Keratinocyte (primary cell): ENCODE measurements around the gene SCD. TPM values are rescaled to one million over a fixed set of nuclear protein-coding genes. Genes with fewer than 3 reads are reported as not detected.

ENCODE experiments used
- DNase-seq: peaks from one replicate; pipeline ENCODE4 v3.0.0-alpha.2; 2011; ENCODE audit warnings: low read depth, missing footprints, low spot score
- FAIRE-seq: peaks from 2 replicates; lab custom pipeline; 2011; peaks lifted over from hg19 to GRCh38; lab: Jason Lieb, UNC
- H2AFZ ChIP-seq: 2 replicates; pipeline ENCODE4 v1.6.0; 2012; ENCODE audit warnings: low read length, control low read depth, inconsistent platforms; ENCODE audit not compliant: control insufficient read depth
- H3K27ac ChIP-seq: 2 replicates; pipeline ENCODE4 v1.5.1; 2011; ENCODE audit warnings: low read length; ENCODE audit not compliant: control insufficient read depth, insufficient read depth
- H3K27me3 ChIP-seq: 3 replicates; pipeline ENCODE4 v1.6.0; 2011; ENCODE audit warnings: low read length; ENCODE audit not compliant: control insufficient read depth, insufficient read depth; ENCODE audit errors: extremely low read depth
- H3K36me3 ChIP-seq, 2 experiments: 2 replicates in 1 of 2; 3 replicates in 1 of 2; pipeline ENCODE4 v1.5.1; 2011; ENCODE audit warnings: low read length in 2 of 2, mild to moderate bottlenecking in 1 of 2; ENCODE audit not compliant: control insufficient read depth in 2 of 2, insufficient read depth in 2 of 2; ENCODE audit errors: extremely low read depth in 1 of 2
- H3K4me1 ChIP-seq: 3 replicates; pipeline ENCODE4 v1.5.1; 2011; ENCODE audit warnings: low read length; ENCODE audit not compliant: control insufficient read depth, insufficient read depth; ENCODE audit errors: extremely low read depth
- H3K4me2 ChIP-seq: 3 replicates; pipeline ENCODE4 v1.6.0; 2011; ENCODE audit warnings: low read depth, low read length; ENCODE audit not compliant: control insufficient read depth, insufficient read depth; ENCODE audit errors: extremely low read depth
- H3K4me3 ChIP-seq, 3 experiments: fragments of 200-600 bp in 1 of 3; sonication (generic) in 1 of 3; 2 replicates in 2 of 3; 3 replicates in 1 of 3; pipeline ENCODE4 v1.5.1; 2011 to 2016; ENCODE audit warnings: low read length in 3 of 3, mild to moderate bottlenecking in 3 of 3, control low read depth in 2 of 3, inconsistent platforms in 1 of 3, low read depth in 1 of 3, mixed read lengths in 1 of 3, mixed run types in 1 of 3, moderate library complexity in 1 of 3; ENCODE audit not compliant: control insufficient read depth in 2 of 3, insufficient read depth in 2 of 3; ENCODE audit errors: extremely low read depth in 1 of 3
- H3K79me2 ChIP-seq: 2 replicates; pipeline ENCODE4 v1.6.0; 2012; ENCODE audit warnings: low read length; ENCODE audit not compliant: control insufficient read depth, insufficient read depth
- H3K9ac ChIP-seq: 3 replicates; pipeline ENCODE4 v1.6.0; 2011; ENCODE audit warnings: low read length; ENCODE audit not compliant: control insufficient read depth, insufficient read depth; ENCODE audit errors: extremely low read depth
- H3K9me1 ChIP-seq: 3 replicates; pipeline ENCODE4 v1.6.0; 2011; ENCODE audit warnings: low read length; ENCODE audit not compliant: control insufficient read depth, insufficient read depth; ENCODE audit errors: extremely low read depth
- H3K9me3 ChIP-seq: 2 replicates; pipeline ENCODE4 v1.5.1; 2012; ENCODE audit warnings: low read depth, low read length; ENCODE audit not compliant: control insufficient read depth
- H4K20me1 ChIP-seq: 3 replicates; pipeline ENCODE4 v1.6.0; 2011; ENCODE audit warnings: low read length; ENCODE audit not compliant: control insufficient read depth, insufficient read depth; ENCODE audit errors: extremely low read depth
- CTCF ChIP-seq, 3 experiments: IDR thresholded peaks in 1 of 3; conservative IDR thresholded peaks in 1 of 3; optimal IDR thresholded peaks in 1 of 3; 2 replicates in 2 of 3; 3 replicates in 1 of 3; pipeline versions ENCODE3 to v1.5.1; 2011; ENCODE audit warnings: low read length in 3 of 3, mild to moderate bottlenecking in 3 of 3, moderate library complexity in 2 of 3, control low read depth in 1 of 3, inconsistent platforms in 1 of 3; ENCODE audit not compliant: insufficient read depth in 2 of 3; ENCODE audit errors: extremely low read depth in 1 of 3
- EZH2 ChIP-seq: IDR thresholded peaks from one replicate; pipeline ENCODE4 v1.6.1; 2012; ENCODE audit warnings: inconsistent platforms, mild to moderate bottlenecking, low read length, moderate library complexity
- dilution Hi-C: fragments of 300-500 bp; cut with MboI; formaldehyde crosslinking; loops from one replicate; pipeline ENCODE4 v1.7.0; 2020; ENCODE audit warnings: low sequenced_read_pairs; ENCODE audit not compliant: extremely low pct_ligation_motif_present
- polyA plus RNA-seq, 5 experiments: library from polyadenylated mRNA; depleted of rRNA in 3 of 5; stranded (reverse) in 3 of 5; stranded (forward) in 1 of 5; unstranded in 1 of 5; fragments of >200 nt; gene quantifications; 1 replicate in 1 of 5; 2 replicates in 3 of 5; 3 replicates in 1 of 5; pipeline versions ENCODE4 v1.2.1 to v1.2.3, GENCODE V29; 2011 to 2012; ENCODE audit warnings: missing spikeins in 2 of 5, low read depth in 1 of 5, low replicate concordance in 1 of 5

SCD gene
- polyA plus RNA-seq, 1 donor (not counting 4 experiments of a cell fraction or from before 2014, with no cell fraction given): 1,275 TPM

GRCh38 chr10:100342627-100342972, 4.4 kb upstream of the SCD start:
- Histone ChIP-seq H3K27me3 (no peaks in the 10 kb centered on the region), H2AFZ (no peak overlapping the region), H4K20me1 (no peaks in the 10 kb centered on the region), H3K9me1 (no peaks in the 10 kb centered on the region), H3K27ac (no peak overlapping the region), H3K79me2 (peaks cover 12% of the 10 kb centered on the region), H3K4me1 (peaks cover 8% of the 10 kb centered on the region), H3K9me3 (no peaks in the 10 kb centered on the region), H3K36me3 (no peaks in the 10 kb centered on the region), H3K4me3 (no peak overlapping the region), H3K9ac (no peak overlapping the region), H3K4me2 (no peak overlapping the region)
- dilution Hi-C loops: loop anchor here (25.0 kb wide), 1 partner anchor 95 kb away; no protein-coding TSS in a partner anchor
- DNase-seq: no peak
- FAIRE-seq: no peak
- no peak for TF ChIP-seq CTCF (optimal IDR thresholded peaks at IDR 0.05 in 1 of 3, IDR thresholded peaks at IDR 0.05 in 1 of 3, conservative IDR thresholded peaks at IDR 0.05 in 1 of 3; ENCODE audit: extremely low read depth in 1 of 3, insufficient read depth in 2 of 3, low read length in 3 of 3)
- no peak for TF ChIP-seq EZH2

GRCh38 chr10:100344241-100344788, 2.7 kb upstream of the SCD start:
- Histone ChIP-seq H3K4me3 (no peak overlapping the region), H3K9ac (no peak overlapping the region), H3K27me3 (no peaks in the 10 kb centered on the region), H2AFZ (no peak overlapping the region), H3K9me3 (no peaks in the 10 kb centered on the region), H4K20me1 (peaks cover 12% of the 10 kb centered on the region), H3K36me3 (peaks cover 12 to 16% of the 10 kb centered on the region in 2 experiments), H3K27ac (no peak overlapping the region), H3K4me1 (peaks cover 17% of the 10 kb centered on the region), H3K4me2 (no peak overlapping the region), H3K9me1 (no peaks in the 10 kb centered on the region), H3K79me2 (peaks cover 29% of the 10 kb centered on the region)
- dilution Hi-C loops: loop anchor here (25.0 kb wide), 1 partner anchor 93 kb away; no protein-coding TSS in a partner anchor
- DNase-seq: no peak
- TF ChIP-seq EZH2 (no peak), CTCF (optimal IDR thresholded peaks at IDR 0.05 in 1 of 3, IDR thresholded peaks at IDR 0.05 in 1 of 3, conservative IDR thresholded peaks at IDR 0.05 in 1 of 3; ENCODE audit: extremely low read depth in 1 of 3, insufficient read depth in 2 of 3, low read length in 3 of 3) (no peak)
- no peak for FAIRE-seq
